Mesendoderm (in vitro differentiated cells): ENCODE results near the gene MSN.
"Not testable (repeated sequence)": the region's sequence is repeated elsewhere in the genome, so short reads cannot be mapped to it uniquely, and the experiment has no call there.

ENCODE experiments used
- DNase-seq: peaks from one replicate; pipeline ENCODE4 v3.0.0; 2013
- H2AK5ac ChIP-seq: 2 replicates; pipeline ENCODE4 v1.6.1; 2013; ENCODE audit warnings: low read length, inconsistent platforms
- H2BK120ac ChIP-seq: 2 replicates; pipeline ENCODE4 v1.6.1; 2013; ENCODE audit warnings: low read depth, mild to moderate bottlenecking, low read length, moderate library complexity, mixed read lengths
- H2BK15ac ChIP-seq: replicated peaks from 2 replicates; pipeline ENCODE4 v1.6.1; 2013; ENCODE audit warnings: low read depth, mild to moderate bottlenecking, moderate library complexity
- H2BK5ac ChIP-seq: 2 replicates; pipeline ENCODE4 v1.6.1; 2013; ENCODE audit warnings: low read length, inconsistent platforms
- H3K18ac ChIP-seq: 2 replicates; pipeline ENCODE4 v1.6.1; 2013; ENCODE audit warnings: mild to moderate bottlenecking, low read length, mixed read lengths
- H3K23ac ChIP-seq: one replicate; pipeline ENCODE4 v1.6.1; 2013; ENCODE audit warnings: low read length
- H3K27ac ChIP-seq: 2 replicates; pipeline ENCODE4 v1.5.1; 2013; ENCODE audit warnings: low read depth, mild to moderate bottlenecking, inconsistent platforms, low read length, moderate library complexity
- H3K27me3 ChIP-seq: 2 replicates; pipeline ENCODE4 v1.6.1; 2013; ENCODE audit warnings: low read length, control low read depth, mild to moderate bottlenecking, inconsistent platforms; ENCODE audit not compliant: insufficient read depth, poor library complexity
- H3K36me3 ChIP-seq: 2 replicates; pipeline ENCODE4 v1.6.1; 2013; ENCODE audit warnings: low read length, inconsistent platforms; ENCODE audit not compliant: control insufficient read depth, insufficient read depth
- H3K4ac ChIP-seq: one replicate; pipeline ENCODE4 v1.6.1; 2013; ENCODE audit warnings: low read depth, mild to moderate bottlenecking, low read length, moderate library complexity
- H3K4me1 ChIP-seq: 2 replicates; pipeline ENCODE4 v1.6.1; 2013; ENCODE audit warnings: low read depth, low read length, inconsistent platforms; ENCODE audit not compliant: control insufficient read depth
- H3K4me2 ChIP-seq: 2 replicates; pipeline ENCODE4 v1.6.1; 2013; ENCODE audit warnings: low read length
- H3K4me3 ChIP-seq: 2 replicates; pipeline ENCODE4 v1.5.1; 2013; ENCODE audit warnings: mild to moderate bottlenecking, low read length
- H3K56ac ChIP-seq: one replicate; pipeline ENCODE4 v1.6.1; 2013; ENCODE audit warnings: low read length
- H3K79me1 ChIP-seq: 2 replicates; pipeline ENCODE4 v1.6.1; 2013; ENCODE audit warnings: low read length, inconsistent platforms
- H3K79me2 ChIP-seq: 2 replicates; pipeline ENCODE4 v1.6.1; 2013; ENCODE audit warnings: mild to moderate bottlenecking, low read length; ENCODE audit not compliant: control insufficient read depth, insufficient read depth
- H3K9ac ChIP-seq: 2 replicates; pipeline ENCODE4 v1.6.1; 2013; ENCODE audit warnings: low read length, inconsistent platforms
- H4K5ac ChIP-seq: one replicate; pipeline ENCODE4 v1.6.1; 2013; ENCODE audit warnings: low read length
- H4K8ac ChIP-seq: one replicate; pipeline ENCODE4 v1.6.1; 2013; ENCODE audit warnings: low read depth, mild to moderate bottlenecking, control low read depth, low read length, moderate library complexity
- WGBS: extraction: QIAGEN DNeasy Blood & Tissue Kit; methylation state at CpG from one replicate; pipeline ENCODE4 v1.1.7; 2013; ENCODE audit warnings: low lambda C conversion rate, missing lambda C conversion rate; ENCODE audit not compliant: insufficient coverage; ENCODE audit errors: extremely low coverage; 5-methylcytosine and 5-hydroxymethylcytosine counted together

MSN gene

DNA sequence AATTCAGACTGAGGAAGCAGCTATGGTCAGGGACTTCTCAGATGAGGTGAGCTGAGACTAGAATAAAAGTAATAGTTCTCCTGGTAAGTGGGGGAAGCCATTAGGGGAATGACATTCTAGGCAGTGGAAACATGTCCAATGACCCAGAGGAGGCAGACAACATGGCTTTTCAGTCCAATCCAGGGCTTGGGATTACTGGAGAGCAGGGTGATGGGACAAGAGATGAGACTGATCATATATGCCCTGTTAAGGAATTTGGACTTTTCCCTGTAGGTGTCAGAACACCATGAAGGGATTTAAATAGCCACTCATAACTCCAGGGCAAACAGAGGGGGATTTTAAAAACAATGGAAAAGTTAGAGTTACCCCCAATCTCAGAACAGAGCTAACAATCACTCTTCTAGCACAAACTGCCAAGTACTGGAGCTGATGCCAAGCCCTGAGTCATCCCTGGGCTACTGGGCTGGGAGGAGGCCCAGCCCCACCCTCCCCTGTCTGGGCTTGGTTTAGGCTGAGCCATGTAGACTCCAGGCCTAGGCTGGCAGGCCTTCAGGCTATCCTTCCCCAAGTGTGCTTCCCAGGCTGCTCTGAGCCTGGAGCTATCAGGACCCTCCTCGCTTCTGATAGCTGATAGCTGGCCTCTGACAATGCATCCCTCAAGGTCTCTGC is 22.7 kb upstream of the MSN start:
- peak; percentile 53 for DNase-seq
- H3K27ac ChIP-seq: no peak overlapping the region

DNA sequence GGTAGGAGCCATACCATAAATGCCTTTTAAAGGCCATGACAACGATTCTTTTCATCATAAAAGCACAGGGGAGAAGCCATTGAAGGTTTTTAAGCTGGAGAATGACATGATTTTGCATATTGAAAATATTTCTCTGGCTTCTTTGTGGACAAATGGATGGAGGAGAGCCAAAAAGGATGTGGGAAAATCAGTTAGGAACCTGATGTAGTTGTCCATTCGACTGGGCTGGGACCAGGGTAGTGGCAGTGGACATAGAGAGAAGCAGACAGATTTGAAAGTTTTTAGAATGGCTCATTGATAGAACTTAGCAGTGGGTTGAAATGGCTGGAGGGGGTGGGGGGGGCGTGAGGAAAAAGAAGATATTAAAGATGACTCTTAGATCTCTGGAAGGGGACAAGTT is 19.7 kb upstream of the MSN start:
- Histone ChIP-seq H2BK5ac (no peak overlapping the region), H3K27me3 (no peaks in the 10 kb centered on the region), H4K8ac (no peak overlapping the region), H3K4me3 (no peak overlapping the region), H2BK120ac (no peak overlapping the region), H3K18ac (no peak overlapping the region), H3K27ac (no peak overlapping the region), H3K36me3 (no peaks in the 10 kb centered on the region), H3K4ac (no peak overlapping the region), H4K5ac (no peak overlapping the region), H3K9ac (no peak overlapping the region), H3K56ac (no peak overlapping the region), H3K4me1 (no peaks in the 10 kb centered on the region), H3K4me2 (no peak overlapping the region), H3K79me1 (no peaks in the 10 kb centered on the region), H3K79me2 (no peaks in the 10 kb centered on the region), H2AK5ac (no peak overlapping the region), H3K23ac (no peak overlapping the region), H2BK15ac (no peak overlapping the region)
- WGBS: no CpG with 5 or more reads among the region's 3 CpGs
- DNase-seq: no peak

More for the DNA sequence above, 22.7 kb upstream of the MSN start:
- Histone ChIP-seq H3K18ac (no peak overlapping the region), H3K56ac (no peak overlapping the region), H4K5ac (no peak overlapping the region), H3K4me3 (no peak overlapping the region), H2BK5ac (no peak overlapping the region), H3K4ac (no peak overlapping the region), H3K9ac (no peak overlapping the region), H3K4me2 (no peak overlapping the region), H3K36me3 (no peaks in the 10 kb centered on the region), H3K79me2 (no peaks in the 10 kb centered on the region), H3K27me3 (no peaks in the 10 kb centered on the region), H3K23ac (no peak overlapping the region), H2BK120ac (no peak overlapping the region), H2AK5ac (no peak overlapping the region), H2BK15ac (no peak overlapping the region), H3K79me1 (no peaks in the 10 kb centered on the region), H3K4me1 (no peaks in the 10 kb centered on the region), H4K8ac (no peak overlapping the region)
- WGBS: no CpG with 5 or more reads among the region's 1 CpG

DNA sequence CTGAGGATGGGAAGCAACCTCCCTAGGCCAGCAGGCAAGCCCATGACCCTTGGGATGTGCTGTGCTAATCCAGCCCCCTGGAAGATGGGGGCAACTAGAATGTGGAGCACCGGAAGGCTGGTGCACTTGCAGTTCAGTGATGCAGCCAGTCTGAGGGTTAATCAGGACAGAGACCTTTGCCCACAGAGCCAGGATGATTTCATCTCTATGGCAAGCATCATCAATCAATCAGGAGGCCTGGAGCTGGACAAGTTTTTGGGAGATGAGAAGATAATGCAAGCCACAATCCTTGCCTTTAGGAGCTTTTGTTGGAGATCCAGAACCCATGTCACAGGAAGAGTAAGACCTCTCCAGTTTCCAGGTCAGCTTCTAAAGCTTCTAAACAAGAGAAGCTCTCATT is 15.4 kb upstream of the MSN start:
- no peaks in the 10 kb centered on the region for H3K79me2 ChIP-seq
- no peak overlapping the region for H2BK5ac ChIP-seq
- H3K4me1 ChIP-seq: no peaks in the 10 kb centered on the region
- DNase-seq: no peak
- WGBS: no CpG with 5 or more reads among the region's 1 CpG
- H3K23ac ChIP-seq: no peak overlapping the region
- no peaks in the 10 kb centered on the region for H3K79me1 ChIP-seq
- no peak overlapping the region for H3K4ac ChIP-seq
- no peaks in the 10 kb centered on the region for H3K36me3 ChIP-seq
- no peak overlapping the region for H2BK15ac ChIP-seq
- no peak overlapping the region for H4K8ac ChIP-seq
- H4K5ac ChIP-seq: no peak overlapping the region
- no peak overlapping the region for H2BK120ac ChIP-seq
- H3K4me3 ChIP-seq: no peak overlapping the region
- H2AK5ac ChIP-seq: no peak overlapping the region
- H3K27me3 ChIP-seq: no peaks in the 10 kb centered on the region
- no peak overlapping the region for H3K4me2 ChIP-seq
- H3K18ac ChIP-seq: no peak overlapping the region
- H3K27ac ChIP-seq: no peak overlapping the region
- no peak overlapping the region for H3K9ac ChIP-seq
- no peak overlapping the region for H3K56ac ChIP-seq

DNA sequence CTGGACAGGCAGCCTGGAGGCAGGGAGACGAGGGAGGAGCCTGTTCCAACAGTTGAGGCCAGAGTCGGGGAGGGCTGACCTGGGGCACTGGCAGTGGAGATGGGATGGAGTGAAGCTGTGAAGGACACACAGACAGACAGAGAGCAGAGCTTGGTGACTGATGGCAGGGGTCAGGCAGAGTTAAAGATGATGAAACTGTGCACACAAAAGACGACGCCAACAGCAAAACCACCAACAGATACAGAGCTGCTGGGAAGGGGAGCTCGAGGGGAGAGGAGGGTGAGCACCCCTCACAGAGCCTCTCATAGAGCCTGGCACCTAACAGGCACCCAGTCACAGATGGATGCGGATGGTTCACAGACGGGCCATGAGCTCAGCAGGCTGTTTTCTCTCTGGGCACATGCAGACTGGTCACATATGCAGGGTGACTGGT is 10.4 kb upstream of the MSN start:
- H3K56ac ChIP-seq, H3K79me1 ChIP-seq, H3K4me2 ChIP-seq, H2BK120ac ChIP-seq, H3K9ac ChIP-seq, H3K36me3 ChIP-seq, H3K27ac ChIP-seq, H3K4me3 ChIP-seq, H3K4ac ChIP-seq, H3K79me2 ChIP-seq, H2BK15ac ChIP-seq, H3K4me1 ChIP-seq, H3K27me3 ChIP-seq, H3K18ac ChIP-seq, H2BK5ac ChIP-seq, H2AK5ac ChIP-seq, H4K8ac ChIP-seq, H3K23ac ChIP-seq, H4K5ac ChIP-seq, DNase-seq: not testable (repeated sequence)
- WGBS: no CpG with 5 or more reads among the region's 7 CpGs

DNA sequence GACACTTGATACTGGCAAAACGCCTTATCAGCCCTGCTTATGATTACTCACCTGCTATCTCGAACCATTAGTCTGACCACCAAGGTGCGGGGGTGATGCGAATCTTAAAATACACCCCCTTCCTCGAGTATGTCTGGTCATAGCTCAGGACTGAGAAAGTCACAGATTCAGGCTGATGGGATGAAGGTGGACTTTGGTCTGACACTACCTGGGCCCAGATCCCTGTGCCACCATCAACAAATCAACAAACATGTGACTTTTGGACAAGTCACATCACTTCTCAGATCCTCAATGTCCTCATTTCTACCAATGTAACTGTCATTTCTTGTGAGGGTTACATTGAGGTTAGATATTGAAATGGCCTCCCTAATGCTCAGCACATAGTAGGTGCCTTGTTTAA is 9.8 kb upstream of the MSN start:
- H3K27me3 ChIP-seq: no peaks in the 10 kb centered on the region
- H4K5ac ChIP-seq: no peak overlapping the region
- no peaks in the 10 kb centered on the region for H3K79me1 ChIP-seq
- no peak overlapping the region for H4K8ac ChIP-seq
- H2BK15ac ChIP-seq: no peak overlapping the region
- WGBS: no CpG with 5 or more reads among the region's 5 CpGs
- H3K79me2 ChIP-seq: no peaks in the 10 kb centered on the region
- H3K4me2 ChIP-seq: no peak overlapping the region
- H3K56ac ChIP-seq: no peak overlapping the region
- no peak overlapping the region for H3K27ac ChIP-seq
- H3K4me1 ChIP-seq: no peaks in the 10 kb centered on the region
- H2AK5ac ChIP-seq: no peak overlapping the region
- H3K18ac ChIP-seq: no peak overlapping the region
- H3K9ac ChIP-seq: no peak overlapping the region
- H3K36me3 ChIP-seq: no peaks in the 10 kb centered on the region
- H3K4me3 ChIP-seq: no peak overlapping the region
- no peak for DNase-seq
- no peak overlapping the region for H2BK120ac ChIP-seq
- no peak overlapping the region for H3K4ac ChIP-seq
- H2BK5ac ChIP-seq: no peak overlapping the region
- no peak overlapping the region for H3K23ac ChIP-seq

DNA sequence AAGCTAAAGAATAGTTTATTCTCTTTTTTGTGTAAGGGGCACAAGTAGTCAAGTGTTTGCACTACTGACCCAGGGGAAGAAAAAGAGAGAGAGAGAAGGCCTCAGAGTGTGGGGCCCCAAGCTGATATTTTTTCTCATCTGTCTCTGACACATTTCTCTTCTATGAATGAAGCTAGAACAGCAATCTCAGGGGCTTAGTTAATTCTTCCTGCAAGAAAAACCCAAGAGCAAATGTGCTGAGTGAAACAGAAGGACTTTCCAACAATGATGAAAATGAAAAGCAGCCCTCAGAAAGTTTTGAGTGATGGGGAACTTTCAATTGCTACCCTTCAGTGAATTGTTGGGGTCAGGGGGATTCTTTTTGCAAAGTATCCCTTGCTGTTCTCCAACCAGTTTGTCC is 9.2 kb upstream of the MSN start:
- Histone ChIP-seq H3K79me1 (no peaks in the 10 kb centered on the region), H3K4me3 (no peak overlapping the region), H4K5ac (no peak overlapping the region), H4K8ac (no peak overlapping the region), H3K4ac (no peak overlapping the region), H3K79me2 (no peaks in the 10 kb centered on the region), H3K36me3 (no peaks in the 10 kb centered on the region), H2AK5ac (no peak overlapping the region), H3K56ac (no peak overlapping the region), H3K23ac (no peak overlapping the region), H3K9ac (no peak overlapping the region), H2BK120ac (no peak overlapping the region), H2BK15ac (no peak overlapping the region), H2BK5ac (no peak overlapping the region), H3K4me1 (no peaks in the 10 kb centered on the region), H3K4me2 (no peak overlapping the region), H3K27ac (no peak overlapping the region), H3K27me3 (no peaks in the 10 kb centered on the region), H3K18ac (no peak overlapping the region)
- DNase-seq: no peak
